BE2C (cell line): ENCODE data around the gene VAV2.

ENCODE experiments used
- DNase-seq: peaks from one replicate; pipeline ENCODE4 v3.0.0-alpha.2; 2020
- H3K27me3 ChIP-seq: fragments of 250-450 bp; sonication (Bioruptor Pico); 2 replicates; pipeline ENCODE4 v1.5.1; 2020; ENCODE audit warnings: mild to moderate bottlenecking
- H3K36me3 ChIP-seq: fragments of 250-450 bp; sonication (Bioruptor Pico); 2 replicates; pipeline ENCODE4 v1.5.1; 2020; ENCODE audit warnings: mild to moderate bottlenecking
- H3K4me1 ChIP-seq: fragments of 250-450 bp; sonication (Bioruptor Pico); 2 replicates; pipeline ENCODE4 v1.5.1; 2020
- H3K4me3 ChIP-seq: 2 replicates; pipeline ENCODE4 v1.5.1; 2011; ENCODE audit warnings: low read depth, low read length
- H3K9me3 ChIP-seq: fragments of 250-450 bp; sonication (Bioruptor Pico); 2 replicates; pipeline ENCODE4 v1.5.1; 2020
- CTCF ChIP-seq: IDR thresholded peaks from 2 replicates; pipeline ENCODE4 v1.5.1; 2012; ENCODE audit warnings: mild to moderate bottlenecking, low read depth, low read length

Gene VAV2

GRCh38 chr9:133848471-133849109 lies 143.5 kb downstream of the VAV2 start:
- DNase-seq, result peak; percentile 64
- H3K9me3 ChIP-seq, result no peaks in the 10 kb centered on the region
- H3K36me3 ChIP-seq, result peaks cover 11% of the 10 kb centered on the region
- no peak for TF ChIP-seq CTCF
- no peaks in the 10 kb centered on the region for H3K27me3 ChIP-seq
- H3K4me1 ChIP-seq, result peaks cover 11% of the 10 kb centered on the region
- H3K4me3 ChIP-seq, result no peak overlapping the region

GRCh38 chr9:133846483-133847090 lies 145.5 kb downstream of the VAV2 start:
- no peak for TF ChIP-seq CTCF

GRCh38 chr9:133845440-133845839 lies 146.7 kb downstream of the VAV2 start:
- TF ChIP-seq CTCF, result no peak
- Histone ChIP-seq H3K36me3 (peaks cover 11% of the 10 kb centered on the region), H3K9me3 (no peaks in the 10 kb centered on the region), H3K4me3 (no peak overlapping the region), H3K4me1 (peaks cover 25% of the 10 kb centered on the region), H3K27me3 (no peaks in the 10 kb centered on the region)
- no peak for DNase-seq

More at GRCh38 chr9:133846483-133847090, 145.5 kb downstream of the VAV2 start:
- peaks cover 11% of the 10 kb centered on the region for H3K36me3 ChIP-seq
- peaks cover 14% of the 10 kb centered on the region for H3K4me1 ChIP-seq
- no peak for DNase-seq
- H3K27me3 ChIP-seq, result no peaks in the 10 kb centered on the region
- H3K4me3 ChIP-seq, result no peak overlapping the region
- H3K9me3 ChIP-seq, result no peaks in the 10 kb centered on the region

- Histone ChIP-seq H3K4me3 (no peak overlapping the region), H3K27me3 (no peaks in the 10 kb centered on the region), H3K4me1 (peaks cover 30% of the 10 kb centered on the region), H3K36me3 (peaks cover 11% of the 10 kb centered on the region), H3K9me3 (no peaks in the 10 kb centered on the region)
- DNase-seq, result no peak
- TF ChIP-seq CTCF, result no peak
Measured at GRCh38 chr9:133844881-133845410, 147.2 kb downstream of the VAV2 start.

GRCh38 chr9:133844398-133844784 lies 147.7 kb downstream of the VAV2 start:
- no peak for DNase-seq
- H3K27me3 ChIP-seq, result no peaks in the 10 kb centered on the region
- peaks cover 35% of the 10 kb centered on the region for H3K4me1 ChIP-seq
- TF ChIP-seq CTCF, result no peak
- H3K4me3 ChIP-seq, result no peak overlapping the region
- H3K9me3 ChIP-seq, result no peaks in the 10 kb centered on the region
- peaks cover 11% of the 10 kb centered on the region for H3K36me3 ChIP-seq

GRCh38 chr9:133843751-133844397 lies 148.2 kb downstream of the VAV2 start:
- no peak for TF ChIP-seq CTCF
- Histone ChIP-seq H3K9me3 (no peaks in the 10 kb centered on the region), H3K36me3 (peaks cover 9% of the 10 kb centered on the region), H3K4me3 (no peak overlapping the region), H3K4me1 (peaks cover 32% of the 10 kb centered on the region), H3K27me3 (no peaks in the 10 kb centered on the region)
- DNase-seq, result no peak
